NCI-H2107 (cell line): ENCODE results near the gene ASB12.
"Not testable (repeated sequence)": the region's sequence is repeated elsewhere in the genome, so short reads cannot be mapped to it uniquely, and the experiment has no call there.

Source experiments
- DNase-seq: peaks from one replicate; lab custom pipeline; 2025; lab: John Stamatoyannopoulos, UW

The ASB12 gene, protein sequence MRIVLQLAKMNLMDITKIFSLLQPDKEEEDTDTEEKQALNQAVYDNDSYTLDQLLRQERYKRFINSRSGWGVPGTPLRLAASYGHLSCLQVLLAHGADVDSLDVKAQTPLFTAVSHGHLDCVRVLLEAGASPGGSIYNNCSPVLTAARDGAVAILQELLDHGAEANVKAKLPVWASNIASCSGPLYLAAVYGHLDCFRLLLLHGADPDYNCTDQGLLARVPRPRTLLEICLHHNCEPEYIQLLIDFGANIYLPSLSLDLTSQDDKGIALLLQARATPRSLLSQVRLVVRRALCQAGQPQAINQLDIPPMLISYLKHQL

DNA sequence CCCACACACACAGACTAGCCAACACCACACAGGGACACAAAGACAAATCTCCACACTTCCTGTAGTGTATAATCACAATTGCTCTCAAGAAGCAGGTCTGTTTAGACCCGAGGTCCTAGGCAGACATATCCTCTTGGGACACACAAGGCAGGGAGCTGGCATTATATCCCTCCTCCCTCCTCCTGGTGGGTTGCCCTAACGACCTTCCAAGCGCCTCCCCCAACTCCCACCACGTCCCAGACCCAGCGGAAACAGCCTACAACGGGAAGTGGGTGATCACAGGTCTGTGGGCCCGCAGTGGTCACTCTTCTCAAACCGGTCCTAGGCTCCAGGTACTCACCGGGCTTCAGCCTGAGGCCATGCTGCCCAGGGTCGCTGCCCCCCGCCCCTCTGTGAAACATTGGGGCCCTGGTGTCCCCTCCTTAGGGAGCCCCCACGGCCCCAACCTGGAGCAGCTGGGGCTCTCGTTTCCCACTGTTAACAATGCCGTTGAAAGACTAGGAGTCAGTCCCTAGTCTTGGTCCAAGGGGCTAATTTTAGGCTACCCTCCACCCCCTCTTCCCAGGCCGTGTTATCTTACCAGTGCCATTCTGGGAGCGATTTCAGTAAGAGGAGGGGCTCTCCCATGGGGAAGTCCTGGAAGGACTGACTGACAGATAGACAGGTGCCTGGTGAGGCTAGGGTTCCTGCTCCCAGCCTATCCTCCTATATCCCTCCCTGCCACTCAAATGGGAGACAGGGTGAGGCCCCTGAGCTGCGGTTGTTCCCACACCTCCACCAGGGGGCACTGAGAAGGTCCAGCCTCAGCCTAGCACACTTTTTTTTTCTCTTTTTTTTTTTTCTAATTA, at the start of gene ASB12:
Gene ASB12 (minus strand): TSS at position 485 of the 848 bp plus-strand sequence. CDS start 4,957 bp downstream, outside the sequence.
- DNase-seq = no peak

DNA sequence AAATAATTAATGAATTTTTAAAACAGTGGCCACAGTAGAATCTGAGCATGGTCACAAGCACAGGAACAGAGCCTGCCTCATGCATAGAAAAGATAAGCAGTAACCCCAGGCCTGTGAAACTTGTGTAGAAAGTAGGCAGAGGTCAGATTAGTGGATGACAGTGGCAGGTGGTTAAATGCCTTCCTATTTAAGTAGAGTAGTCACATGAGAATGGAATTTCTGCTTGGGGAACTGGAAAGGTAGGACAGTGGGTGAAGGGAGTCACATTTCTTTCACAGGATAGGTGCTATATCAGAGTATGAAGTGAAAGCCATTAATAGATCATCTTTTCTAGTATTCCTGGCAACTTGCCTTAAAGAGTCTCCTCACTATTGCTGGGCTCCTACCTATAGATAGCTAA, 34.9 kb upstream of the ASB12 start:
- DNase-seq = no peak

DNA sequence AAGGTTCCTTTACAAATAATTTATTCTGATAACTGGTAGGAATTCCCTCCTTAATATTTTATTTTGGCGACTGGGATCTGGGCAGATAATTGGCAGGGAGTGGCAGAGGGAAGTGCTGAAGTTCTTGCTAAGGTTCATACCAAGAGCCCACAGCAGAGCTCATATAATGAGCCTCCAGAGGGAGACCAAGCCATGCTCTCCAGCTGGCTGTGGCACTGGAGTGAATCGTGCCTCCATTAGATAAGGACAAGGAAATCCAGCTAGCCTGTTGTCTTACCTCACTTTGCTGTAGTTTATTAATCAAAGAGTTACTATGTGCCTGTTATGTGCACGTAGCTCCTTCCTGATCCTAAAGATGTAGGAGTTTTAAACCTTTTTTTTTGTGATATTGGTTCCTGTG, 1.3 kb downstream of the ASB12 start:
- no peak for DNase-seq

DNA sequence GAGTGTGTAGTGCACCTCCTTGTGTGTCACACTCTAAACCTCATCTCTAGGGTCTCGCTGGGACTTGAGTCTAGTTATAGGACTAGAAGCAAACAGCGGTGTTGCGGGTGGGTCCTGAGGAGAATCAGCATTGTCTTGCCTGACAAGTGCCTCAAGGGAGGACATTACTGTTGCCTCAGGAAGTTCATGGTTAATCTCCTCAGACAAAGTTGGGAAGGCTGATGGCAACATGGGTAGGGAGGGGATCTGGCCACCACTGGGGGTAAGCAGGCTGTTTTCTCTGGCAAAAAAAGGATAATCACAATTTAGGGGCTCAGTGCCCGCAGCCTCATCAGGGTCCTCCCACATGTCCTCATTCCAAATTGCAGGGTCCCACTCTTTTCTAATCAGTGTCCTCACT, 12.4 kb downstream of the ASB12 start:
- no peak for DNase-seq

DNA sequence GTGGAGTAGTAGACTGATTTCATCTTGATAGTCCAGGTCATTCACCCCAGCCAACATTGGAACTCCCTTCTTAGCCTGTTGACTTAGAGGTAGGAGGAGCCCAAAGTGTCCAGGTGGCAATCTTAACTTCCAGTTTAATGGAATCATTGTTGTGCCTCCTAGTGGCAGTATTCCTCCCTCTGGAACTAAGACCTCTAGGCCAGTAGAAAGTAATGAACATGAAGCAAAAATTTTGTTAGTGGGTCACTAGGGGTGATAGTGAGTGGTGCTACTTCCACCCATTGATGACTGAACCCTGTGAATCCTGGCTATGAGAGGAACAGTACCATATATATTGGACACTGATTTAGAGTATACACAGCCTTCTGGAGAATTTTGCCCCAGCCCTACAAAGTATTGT, 16.4 kb downstream of the ASB12 start:
- DNase-seq = not testable (repeated sequence)

DNA sequence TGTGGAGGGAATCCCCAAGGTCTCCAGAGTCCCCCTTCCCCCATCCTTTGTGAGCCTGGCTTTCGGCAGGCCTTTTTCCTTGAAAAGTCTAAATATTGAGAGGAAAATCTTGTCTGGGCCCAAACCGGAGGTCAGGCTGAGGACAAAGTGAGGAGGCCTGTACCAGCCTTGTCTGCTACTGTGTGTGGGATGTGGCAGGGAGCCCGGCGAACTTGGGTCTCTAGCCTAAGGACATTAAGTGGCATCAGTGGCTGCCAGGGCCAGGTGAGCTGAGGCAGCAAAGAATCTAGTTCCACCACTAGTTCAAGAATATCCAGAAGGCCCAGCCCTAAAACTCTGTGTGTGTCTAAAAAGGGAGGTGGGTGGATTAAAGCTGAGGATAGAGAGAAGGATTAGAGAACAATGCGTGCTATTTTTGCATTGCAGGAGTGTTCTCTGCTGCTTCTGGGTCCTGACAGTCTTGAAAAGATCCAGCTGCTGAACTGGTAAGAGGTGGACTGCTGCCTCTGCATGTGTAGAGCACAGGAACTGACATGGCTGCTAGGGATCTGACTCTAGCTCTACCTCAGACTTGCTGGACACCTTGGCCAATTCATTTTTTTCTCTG, 23.7 kb downstream of the ASB12 start:
- no peak for DNase-seq

DNA sequence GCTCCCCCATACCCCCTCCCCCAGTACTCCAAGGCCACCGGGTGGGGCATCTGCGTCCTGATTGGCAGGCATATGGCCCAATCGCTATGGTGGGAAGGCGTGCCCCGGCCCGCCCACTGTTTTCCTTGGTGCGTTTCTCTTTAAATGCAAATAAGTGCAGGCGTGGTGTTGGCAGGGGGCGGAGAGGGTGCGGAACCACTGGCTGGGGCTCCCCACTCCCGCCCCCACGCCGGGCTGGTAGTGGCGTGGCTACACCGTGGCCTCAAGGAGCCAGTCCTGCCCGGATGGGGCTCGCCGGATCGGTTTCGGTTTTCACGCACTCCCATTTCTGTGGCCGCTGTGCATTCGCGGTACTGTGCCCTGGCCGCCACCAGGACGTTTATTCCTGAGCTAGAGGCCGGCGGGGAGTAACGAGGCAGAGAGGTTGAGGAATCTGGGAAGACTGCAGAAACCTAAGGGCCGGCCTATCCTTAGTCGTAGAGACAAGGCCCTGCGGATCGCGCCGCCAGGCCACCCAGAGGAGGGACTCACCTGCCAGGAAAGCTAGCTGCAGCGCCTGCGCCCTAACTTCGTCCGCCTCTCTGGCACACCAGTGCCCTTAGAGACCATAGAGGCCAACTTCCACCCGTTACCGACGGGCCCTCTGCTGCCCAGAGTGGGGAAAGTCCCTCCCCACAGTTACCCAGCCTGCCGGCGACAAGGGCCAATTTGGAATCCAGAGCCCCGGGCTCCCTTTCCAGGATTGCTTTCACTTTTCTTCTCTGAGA, 24.5 kb downstream of the ASB12 start:
- peak; percentile 90 for DNase-seq

DNA sequence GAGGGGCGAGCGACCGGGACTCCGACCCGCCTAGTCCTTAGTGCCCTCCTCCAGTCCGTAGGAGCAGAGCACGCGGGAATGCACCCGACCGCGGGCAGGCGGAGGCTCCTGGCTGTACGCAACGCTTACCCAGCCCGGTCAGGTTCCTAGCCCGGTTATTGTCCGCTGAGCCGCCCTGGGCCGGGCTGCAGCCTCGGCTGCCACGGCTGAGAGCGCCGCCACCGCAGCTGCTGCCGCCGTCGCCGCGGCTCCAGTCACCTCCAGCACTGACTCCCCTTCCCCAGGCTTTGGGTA, 25.0 kb downstream of the ASB12 start, which contains the start of gene AMER1:
Gene AMER1 (minus strand): TSS at position 268 of the 294 bp plus-strand sequence. CDS start 12,422 bp downstream, outside the sequence.
- DNase-seq = no peak

DNA sequence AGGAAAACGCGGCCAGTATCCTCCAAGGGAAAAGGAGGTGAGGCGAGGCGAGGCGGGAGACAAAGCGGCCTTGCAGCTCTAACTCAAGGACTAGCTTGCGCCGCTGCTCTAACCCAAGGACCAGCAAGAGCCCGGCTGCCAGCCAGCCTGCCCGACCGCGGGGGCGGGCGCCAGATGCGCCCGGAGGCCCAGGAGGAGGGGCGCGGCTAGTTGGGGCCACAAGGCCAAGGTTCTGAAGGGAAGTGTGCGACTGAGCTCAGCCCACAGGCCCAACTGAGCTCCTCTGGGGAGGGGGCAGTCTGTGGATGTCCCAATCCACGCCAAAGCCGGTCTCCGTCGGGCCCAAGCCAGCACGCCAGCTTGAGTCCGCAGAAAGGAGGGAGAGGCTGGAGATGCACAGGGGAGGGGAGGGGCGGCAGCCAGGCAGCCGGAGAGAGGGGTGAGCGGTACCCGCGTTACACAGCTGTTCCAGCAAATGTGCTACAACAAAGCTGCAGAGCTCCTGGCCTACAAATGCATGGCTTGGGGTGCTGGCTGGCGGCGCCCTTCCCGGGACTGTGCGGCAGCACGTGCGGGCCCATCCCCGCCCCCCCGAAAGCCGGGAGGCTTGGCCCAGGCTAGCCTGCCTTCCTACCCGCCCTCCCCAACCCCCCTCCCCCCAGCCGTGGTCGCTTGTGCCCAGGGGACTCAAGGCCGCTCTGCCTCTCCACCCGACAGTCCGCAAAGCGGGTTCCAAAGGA, 25.5 kb downstream of the ASB12 start:
- DNase-seq = peak; percentile 34

DNA sequence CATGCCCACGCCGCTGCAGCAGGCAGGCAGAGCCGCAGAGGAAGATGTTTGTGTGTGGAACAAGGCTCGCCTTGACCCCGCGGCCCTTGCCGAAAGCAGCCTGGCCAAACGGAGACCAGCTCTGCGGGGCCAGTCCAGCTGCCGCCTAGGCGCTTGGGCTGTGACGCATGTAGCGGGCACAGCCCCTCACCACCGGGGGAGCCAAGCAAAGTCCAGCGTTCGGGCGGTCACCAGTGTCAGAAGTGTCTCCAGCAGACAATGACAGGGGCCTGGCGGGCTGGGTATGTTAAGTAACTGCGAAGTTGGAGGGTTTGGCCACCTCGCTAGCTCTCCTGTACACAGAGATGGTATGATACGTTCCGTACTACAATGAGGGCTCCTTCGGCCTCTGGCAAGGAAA, 26.2 kb downstream of the ASB12 start:
- no peak for DNase-seq

DNA sequence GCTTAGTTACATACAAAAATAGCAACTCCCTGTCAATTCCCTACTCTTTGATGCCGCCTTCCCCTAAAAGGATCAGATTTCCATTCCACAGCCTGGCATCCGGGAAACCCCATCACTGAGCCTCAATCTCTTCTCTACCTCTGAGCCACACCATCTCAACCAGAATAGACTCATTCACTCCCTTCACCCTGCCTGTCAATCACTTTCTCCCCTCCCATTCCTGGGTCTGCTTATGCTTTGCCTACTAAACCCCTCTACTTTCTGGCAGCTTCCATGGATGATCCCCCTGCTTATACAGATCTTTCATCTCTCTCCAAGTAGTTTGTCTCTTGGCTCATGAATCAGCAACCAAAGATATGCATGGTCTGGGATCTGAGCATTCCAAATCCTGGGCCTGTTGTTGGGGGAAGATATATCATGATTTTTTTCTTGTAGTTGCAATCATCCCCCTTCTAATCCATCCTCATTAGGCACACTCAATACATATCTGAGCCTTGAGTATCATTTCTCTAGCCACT, 27.5 kb downstream of the ASB12 start:
- DNase-seq = no peak

DNA sequence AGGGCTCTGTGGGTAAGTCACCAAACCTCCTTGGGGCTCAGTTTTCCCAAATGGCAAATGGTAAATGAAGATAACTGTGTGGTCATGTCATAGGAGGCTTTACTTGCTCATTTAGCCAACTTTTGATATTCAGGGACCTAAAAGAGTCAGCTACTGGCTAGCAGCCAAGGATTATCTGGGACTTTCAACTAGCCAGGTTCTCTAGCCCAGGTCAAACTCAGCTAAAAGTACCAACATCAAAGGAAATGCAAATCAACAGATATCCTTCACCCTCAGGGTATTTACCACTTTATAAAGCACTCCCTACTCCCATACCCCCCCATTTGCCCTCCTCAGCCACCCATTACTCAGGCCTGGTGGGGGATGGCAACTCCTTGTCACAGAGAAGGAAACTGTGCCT, 32.4 kb downstream of the ASB12 start:
- DNase-seq = no peak

DNA sequence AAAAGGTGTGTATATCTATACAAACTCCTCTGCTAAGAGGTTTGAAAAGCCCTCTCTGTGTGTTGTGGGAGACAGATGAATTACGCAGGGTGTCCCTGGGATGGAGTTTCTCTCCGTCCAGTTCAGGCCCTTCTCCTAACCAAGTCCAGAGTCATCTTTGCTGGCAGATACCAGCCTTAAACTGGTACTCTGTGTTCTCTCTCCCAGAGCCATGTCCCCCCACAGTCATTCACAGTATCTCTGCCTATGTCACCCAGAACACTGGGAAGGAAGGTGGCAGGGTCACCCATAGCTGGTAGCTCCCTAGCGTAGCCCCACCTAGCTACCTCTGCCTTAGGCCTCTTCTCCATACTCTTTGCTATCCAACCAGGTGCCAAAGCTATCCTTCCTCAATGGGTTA, 33.8 kb downstream of the ASB12 start:
- no peak for DNase-seq

DNA sequence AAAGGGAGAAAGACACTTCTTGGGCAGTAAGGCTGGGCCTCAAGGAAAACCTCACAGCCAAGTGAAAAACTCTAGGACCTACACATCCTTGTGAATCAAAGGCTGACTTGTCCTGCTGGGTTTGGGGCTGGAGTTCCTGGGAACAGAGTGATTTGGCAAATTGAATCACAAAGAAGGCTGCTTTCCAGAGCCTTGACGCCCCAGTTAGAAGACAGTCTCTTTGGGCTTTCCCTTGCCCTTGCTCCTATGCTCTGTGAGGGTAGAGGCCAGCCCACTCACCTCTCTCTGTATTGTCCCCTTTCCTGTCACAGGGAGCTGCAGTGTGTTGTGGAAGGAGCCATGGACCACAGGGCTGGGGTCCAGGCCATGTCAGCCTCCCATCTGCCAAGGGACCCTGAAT, 34.5 kb downstream of the ASB12 start:
- no peak for DNase-seq

DNA sequence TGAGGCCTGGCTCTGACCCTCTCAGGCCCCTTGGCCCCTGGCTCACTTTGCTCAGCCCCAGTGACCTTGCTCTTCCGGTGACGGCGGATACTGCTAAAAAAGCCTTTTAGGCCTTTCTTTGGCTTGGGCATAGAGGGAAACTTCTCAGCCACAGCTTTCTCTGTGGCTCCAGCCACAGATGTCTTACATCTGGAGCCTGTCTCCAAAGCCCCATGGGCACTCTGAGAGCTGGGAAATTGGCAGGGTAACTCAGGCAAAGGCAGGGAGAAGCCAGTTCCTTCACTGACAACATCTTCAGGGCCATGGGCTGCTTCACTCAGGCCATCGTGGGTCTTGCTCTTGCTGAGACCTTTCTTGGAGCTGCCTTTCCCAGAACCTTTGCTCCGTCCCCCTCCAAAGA, 37.7 kb downstream of the ASB12 start:
- no peak for DNase-seq

DNA sequence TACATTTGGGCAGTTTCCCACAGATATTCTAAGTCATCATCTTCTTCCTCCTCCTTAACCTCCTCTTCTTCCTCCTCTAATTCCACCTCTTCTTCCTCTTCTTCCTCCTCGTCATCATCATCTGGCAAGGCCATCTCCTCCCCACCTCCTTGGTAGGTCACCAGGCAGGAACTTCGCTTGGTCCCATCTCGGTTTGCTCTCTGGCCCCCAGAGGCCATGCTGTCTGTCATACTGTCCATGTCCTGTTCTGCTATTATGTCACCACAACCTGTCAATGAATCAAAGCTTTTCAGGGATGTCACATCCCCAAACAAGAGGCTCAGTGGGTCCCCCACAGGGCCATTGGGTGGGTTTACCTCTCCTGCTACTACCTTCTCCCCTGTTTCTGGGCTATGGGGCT, 38.4 kb downstream of the ASB12 start:
- no peak for DNase-seq

DNA sequence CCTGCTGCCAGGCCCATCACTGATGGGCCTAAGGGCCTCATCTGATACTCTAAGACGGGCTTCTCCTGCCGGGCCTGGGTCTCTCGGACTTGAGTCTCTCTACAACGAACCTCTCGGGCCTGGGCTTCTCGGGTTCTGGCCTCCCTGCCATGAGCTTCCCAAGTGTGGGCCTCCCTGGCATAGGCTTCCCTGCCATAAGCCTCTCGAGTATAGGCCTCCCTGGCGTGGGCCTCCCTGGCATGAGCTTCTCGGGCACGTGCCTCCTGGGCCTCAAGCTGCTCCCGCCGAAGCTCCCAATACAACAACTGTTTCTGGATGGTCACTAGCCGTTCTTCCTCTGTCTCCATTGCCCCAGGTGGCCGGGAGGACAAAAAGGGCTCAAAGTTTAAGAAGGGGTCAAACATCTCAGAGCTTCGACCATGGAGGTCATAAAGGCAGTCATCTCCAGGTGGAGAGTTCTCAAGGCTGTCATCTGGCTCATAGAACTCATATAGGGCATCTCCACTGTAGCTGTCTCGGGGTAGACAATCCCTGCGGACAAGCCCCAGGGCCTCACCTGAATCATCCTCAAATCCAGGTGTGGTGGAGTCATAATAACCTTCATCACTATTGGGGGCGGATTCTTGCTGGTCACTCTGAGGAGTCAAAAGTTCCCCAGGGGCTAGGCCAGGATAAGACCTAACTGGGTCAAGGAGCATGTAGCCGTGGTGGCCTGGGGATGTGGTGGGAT, 39.0 kb downstream of the ASB12 start:
- no peak for DNase-seq

DNA sequence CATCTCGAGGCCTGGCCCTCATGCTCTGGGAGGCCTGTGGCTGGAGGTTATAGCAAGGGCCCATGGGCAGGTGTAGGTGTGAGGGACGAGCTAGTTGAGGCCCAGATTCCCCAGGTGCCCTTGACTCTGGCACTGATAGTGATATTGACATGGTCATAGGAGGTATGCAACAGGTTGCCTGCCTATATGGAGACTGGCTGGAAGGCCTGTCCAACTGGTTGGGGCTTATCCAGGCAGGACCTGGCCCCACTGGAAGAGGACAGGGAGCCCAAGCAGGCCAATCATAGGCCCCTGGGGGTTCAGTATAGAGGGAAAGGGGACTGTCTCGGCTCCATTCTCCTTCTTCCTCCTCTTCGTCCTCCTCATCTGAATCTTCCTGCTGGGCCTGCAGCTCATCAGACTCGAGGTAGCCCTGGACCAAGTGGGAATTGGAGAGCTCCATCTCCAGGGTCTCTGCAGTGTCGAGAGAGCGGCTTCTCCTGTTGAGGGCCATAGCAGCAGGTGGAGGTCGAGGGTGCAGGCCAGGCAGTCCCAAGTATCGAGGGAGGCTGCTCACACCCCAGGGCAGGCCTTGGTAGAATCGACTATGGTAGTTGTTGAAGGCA, 40.2 kb downstream of the ASB12 start:
- DNase-seq = no peak

DNA sequence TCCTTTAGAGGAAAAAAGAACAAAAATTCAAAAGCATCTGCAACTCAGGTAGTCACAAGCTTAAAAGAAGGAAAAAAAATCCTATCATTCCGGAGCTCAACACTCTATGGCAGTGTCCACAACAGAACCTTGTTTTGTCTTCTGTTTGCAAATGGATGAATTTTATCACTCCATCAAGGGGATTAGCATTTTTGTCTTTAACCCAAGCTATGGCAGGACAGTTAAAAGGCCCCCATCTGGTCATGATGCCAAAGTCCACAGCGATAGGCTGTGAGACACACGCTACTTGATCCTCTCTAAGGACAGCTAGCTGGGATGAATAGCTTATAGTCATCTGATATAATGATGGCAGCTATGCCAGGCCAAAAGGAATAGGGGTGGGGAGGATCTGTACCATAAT, 41.5 kb downstream of the ASB12 start:
- no peak for DNase-seq

DNA sequence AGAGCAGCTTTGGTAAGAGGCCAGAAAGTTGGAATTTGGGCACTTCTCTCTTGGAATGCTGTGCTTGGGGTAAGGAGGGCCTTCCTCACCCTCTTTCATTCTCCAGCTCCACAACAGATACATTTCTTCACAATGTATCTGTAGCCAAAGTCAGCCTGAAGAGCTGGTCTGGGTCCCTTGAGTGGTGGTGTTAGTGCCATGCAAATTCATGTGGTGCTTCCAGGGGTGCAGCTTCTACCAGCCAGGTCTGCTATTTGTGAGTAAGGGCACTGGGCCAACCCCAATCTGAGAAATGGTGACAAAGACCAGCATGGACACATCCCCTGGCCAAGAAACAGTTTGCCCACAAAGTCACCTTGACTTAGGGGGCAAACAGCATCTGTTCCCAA, 42.7 kb downstream of the ASB12 start:
- DNase-seq = no peak
